ENCODE measurements around the gene SIGLEC5.

Gene SIGLEC5

DNA sequence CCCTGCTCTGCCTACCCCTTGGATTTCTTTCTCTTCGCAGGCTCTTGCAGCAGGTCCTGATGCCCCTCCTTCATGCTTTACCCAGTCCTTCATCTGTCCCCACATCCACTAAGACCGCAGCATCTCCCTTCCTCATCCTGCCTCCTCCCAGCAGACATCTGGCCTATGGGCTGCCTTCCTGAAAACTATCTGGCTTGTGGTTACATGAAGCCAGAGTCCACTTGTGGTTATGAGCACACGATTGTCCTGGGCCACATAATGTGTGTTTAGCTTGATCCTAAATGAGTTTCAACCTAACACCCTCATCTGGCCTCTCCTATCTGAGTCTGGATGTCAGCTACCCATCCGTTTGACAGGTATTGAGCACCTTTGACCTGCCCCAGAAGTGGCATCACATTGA lies 64.6 kb downstream of the SIGLEC5 start:
- intact Hi-C loops (cut with micrococcal nuclease), result no loop called here
- no peak overlapping the region for H3K4me3 Mint-ChIP-seq
- no peaks in the 10 kb centered on the region for H3K9me3 Mint-ChIP-seq
- H3K27ac Mint-ChIP-seq, result peak overlapping the region; percentile 3
- peaks cover 27% of the 10 kb centered on the region for H3K27me3 Mint-ChIP-seq
- H3K36me3 Mint-ChIP-seq (ENCODE audit: low read depth), result no peaks in the 10 kb centered on the region
- H3K4me1 Mint-ChIP-seq (ENCODE audit: low read depth), result peaks cover 32% of the 10 kb centered on the region

DNA sequence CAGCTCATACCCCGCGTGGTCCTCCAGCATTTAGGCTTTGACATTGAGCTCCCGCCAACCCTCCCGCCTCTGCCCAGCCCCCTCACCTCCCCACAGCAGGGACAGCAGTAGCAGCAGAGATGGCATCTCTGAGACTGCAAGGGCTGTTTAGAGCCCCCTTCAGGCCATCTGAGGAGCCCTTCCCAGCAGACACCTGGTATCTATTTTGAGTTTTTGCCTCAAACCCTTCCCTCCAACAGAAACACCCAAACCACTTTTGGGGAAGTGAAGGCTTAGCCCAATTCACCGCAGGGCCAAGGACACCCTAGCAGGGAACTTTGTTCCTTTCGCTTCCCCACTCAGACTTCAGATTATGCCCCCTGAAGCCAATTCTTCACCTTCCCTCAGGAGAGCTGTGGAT lies 65.4 kb downstream of the SIGLEC5 start:
- peaks cover 32% of the 10 kb centered on the region for H3K27me3 Mint-ChIP-seq

More for the DNA sequence above, 65.4 kb downstream of the SIGLEC5 start:
- Mint-ChIP-seq H3K27ac (peak overlapping the region; percentile 3), H3K4me1 (ENCODE audit: low read depth) (peaks cover 32% of the 10 kb centered on the region), H3K4me3 (no peak overlapping the region), H3K9me3 (no peaks in the 10 kb centered on the region), H3K36me3 (ENCODE audit: low read depth) (no peaks in the 10 kb centered on the region)
- intact Hi-C loops (cut with micrococcal nuclease), result no loop called here

Measured in dendritic cell treated with granulocyte-macrophage colony-stimulating factor and Interleukin-4, amounts not matched to agents 40 ng/mL and 50 ng/mL, for 4 days (primary cell).